Measurements from ENCODE around the gene TRAPPC2L. TPM values are rescaled to one million over a fixed set of nuclear protein-coding genes. Genes with fewer than 3 reads are reported as not detected.

Gene TRAPPC2L
- total RNA-seq, 1 donor from 2014 or later, result 59.1 TPM

GRCh38 chr16:88899901-88900661 lies 43.2 kb downstream of the TRAPPC2L start:
- DNase-seq (ENCODE audit: low read depth), result no peak
- H3K27ac ChIP-seq (ENCODE audit: low read depth, low read length), result no peak overlapping the region
- Mint-ChIP-seq H3K4me1 (ENCODE audit: low read depth, unreplicated experiment) (no peaks in the 10 kb centered on the region), H3K9me3 (ENCODE audit: unreplicated experiment) (no peaks in the 10 kb centered on the region), H3K4me3 (ENCODE audit: unreplicated experiment) (no peak overlapping the region), H3K36me3 (ENCODE audit: low read depth, unreplicated experiment) (no peaks in the 10 kb centered on the region), H3K27ac (ENCODE audit: unreplicated experiment) (no peak overlapping the region), H3K27me3 (ENCODE audit: low read depth, unreplicated experiment) (peaks cover 17% of the 10 kb centered on the region)
- no peak overlapping the region for H3K4me2 ChIP-seq (ENCODE audit: low read length)
- H3K36me3 ChIP-seq (ENCODE audit: insufficient read depth, low read length), result no peaks in the 10 kb centered on the region
- H3K4me1 ChIP-seq (ENCODE audit: insufficient read depth, low read length), result no peaks in the 10 kb centered on the region
- no peak overlapping the region for H3K4me3 ChIP-seq (ENCODE audit: insufficient read depth, low read depth, low read length)
- H3K9ac ChIP-seq (ENCODE audit: low read length), result no peak overlapping the region
- no peak for FAIRE-seq
- no peaks in the 10 kb centered on the region for H3K79me2 ChIP-seq (ENCODE audit: insufficient read depth, low read length)
- no peaks in the 10 kb centered on the region for H3K9me3 ChIP-seq (ENCODE audit: insufficient read depth, low read depth, low read length)
- TF ChIP-seq, protein P1, sequence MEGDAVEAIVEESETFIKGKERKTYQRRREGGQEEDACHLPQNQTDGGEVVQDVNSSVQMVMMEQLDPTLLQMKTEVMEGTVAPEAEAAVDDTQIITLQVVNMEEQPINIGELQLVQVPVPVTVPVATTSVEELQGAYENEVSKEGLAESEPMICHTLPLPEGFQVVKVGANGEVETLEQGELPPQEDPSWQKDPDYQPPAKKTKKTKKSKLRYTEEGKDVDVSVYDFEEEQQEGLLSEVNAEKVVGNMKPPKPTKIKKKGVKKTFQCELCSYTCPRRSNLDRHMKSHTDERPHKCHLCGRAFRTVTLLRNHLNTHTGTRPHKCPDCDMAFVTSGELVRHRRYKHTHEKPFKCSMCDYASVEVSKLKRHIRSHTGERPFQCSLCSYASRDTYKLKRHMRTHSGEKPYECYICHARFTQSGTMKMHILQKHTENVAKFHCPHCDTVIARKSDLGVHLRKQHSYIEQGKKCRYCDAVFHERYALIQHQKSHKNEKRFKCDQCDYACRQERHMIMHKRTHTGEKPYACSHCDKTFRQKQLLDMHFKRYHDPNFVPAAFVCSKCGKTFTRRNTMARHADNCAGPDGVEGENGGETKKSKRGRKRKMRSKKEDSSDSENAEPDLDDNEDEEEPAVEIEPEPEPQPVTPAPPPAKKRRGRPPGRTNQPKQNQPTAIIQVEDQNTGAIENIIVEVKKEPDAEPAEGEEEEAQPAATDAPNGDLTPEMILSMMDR (IDR thresholded peaks at IDR 0.05; ENCODE audit: insufficient read depth, low read depth, low read length), result no peak
- no peak for TF ChIP-seq EZH2 (IDR thresholded peaks at IDR 0.05; ENCODE audit: insufficient read depth, low read length)
- no peaks in the 10 kb centered on the region for H3K27me3 ChIP-seq (ENCODE audit: insufficient read depth, low read length)
- no peaks in the 10 kb centered on the region for H4K20me1 ChIP-seq (ENCODE audit: insufficient read depth, low read length)
- no peak overlapping the region for H2AFZ ChIP-seq (ENCODE audit: low read depth, low read length)

DNA sequence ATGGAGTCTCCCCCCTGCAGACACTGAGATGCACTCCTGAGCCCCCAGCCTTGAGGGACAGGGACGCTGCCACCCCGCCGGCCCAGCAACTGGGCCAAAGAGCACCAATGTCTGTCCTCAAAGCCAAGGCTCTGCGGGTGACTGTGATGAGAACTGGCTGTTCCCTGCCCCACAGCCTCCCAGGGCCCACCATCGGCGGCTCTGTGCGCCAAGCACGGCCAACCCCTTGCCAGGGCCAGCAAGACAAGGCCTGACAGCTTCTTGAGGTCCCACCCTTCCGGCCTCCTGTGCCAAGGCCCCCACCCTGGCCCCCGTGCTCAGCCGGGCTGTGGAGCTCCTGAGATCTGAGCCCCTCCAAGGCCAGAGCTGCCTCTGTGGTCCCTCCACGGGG lies 43.7 kb downstream of the TRAPPC2L start:
- no peak overlapping the region for H3K9ac ChIP-seq (ENCODE audit: low read length)
- no peaks in the 10 kb centered on the region for H3K27me3 ChIP-seq (ENCODE audit: insufficient read depth, low read length)
- no peaks in the 10 kb centered on the region for H3K9me3 ChIP-seq (ENCODE audit: insufficient read depth, low read depth, low read length)
- H3K79me2 ChIP-seq (ENCODE audit: insufficient read depth, low read length), result no peaks in the 10 kb centered on the region
- no peaks in the 10 kb centered on the region for H3K36me3 ChIP-seq (ENCODE audit: insufficient read depth, low read length)
- H3K27ac Mint-ChIP-seq (ENCODE audit: unreplicated experiment), result no peak overlapping the region
- H3K4me3 ChIP-seq (ENCODE audit: insufficient read depth, low read depth, low read length), result no peak overlapping the region
- FAIRE-seq, result no peak
- no peak overlapping the region for H3K4me2 ChIP-seq (ENCODE audit: low read length)
- no peaks in the 10 kb centered on the region for H4K20me1 ChIP-seq (ENCODE audit: insufficient read depth, low read length)
- no peaks in the 10 kb centered on the region for H3K4me1 Mint-ChIP-seq (ENCODE audit: low read depth, unreplicated experiment)
- DNase-seq (ENCODE audit: low read depth), result no peak
- H3K27me3 Mint-ChIP-seq (ENCODE audit: low read depth, unreplicated experiment), result peaks cover 17% of the 10 kb centered on the region
- H3K27ac ChIP-seq (ENCODE audit: low read depth, low read length), result no peak overlapping the region
- H2AFZ ChIP-seq (ENCODE audit: low read depth, low read length), result no peak overlapping the region
- TF ChIP-seq EZH2 (IDR thresholded peaks at IDR 0.05; ENCODE audit: insufficient read depth, low read length), result no peak
- TF ChIP-seq, protein P1 (IDR thresholded peaks at IDR 0.05; ENCODE audit: insufficient read depth, low read depth, low read length), result no peak
- H3K36me3 Mint-ChIP-seq (ENCODE audit: low read depth, unreplicated experiment), result no peaks in the 10 kb centered on the region
- H3K4me1 ChIP-seq (ENCODE audit: insufficient read depth, low read length), result no peaks in the 10 kb centered on the region
- no peaks in the 10 kb centered on the region for H3K9me3 Mint-ChIP-seq (ENCODE audit: unreplicated experiment)
- no peak overlapping the region for H3K4me3 Mint-ChIP-seq (ENCODE audit: unreplicated experiment)

DNA sequence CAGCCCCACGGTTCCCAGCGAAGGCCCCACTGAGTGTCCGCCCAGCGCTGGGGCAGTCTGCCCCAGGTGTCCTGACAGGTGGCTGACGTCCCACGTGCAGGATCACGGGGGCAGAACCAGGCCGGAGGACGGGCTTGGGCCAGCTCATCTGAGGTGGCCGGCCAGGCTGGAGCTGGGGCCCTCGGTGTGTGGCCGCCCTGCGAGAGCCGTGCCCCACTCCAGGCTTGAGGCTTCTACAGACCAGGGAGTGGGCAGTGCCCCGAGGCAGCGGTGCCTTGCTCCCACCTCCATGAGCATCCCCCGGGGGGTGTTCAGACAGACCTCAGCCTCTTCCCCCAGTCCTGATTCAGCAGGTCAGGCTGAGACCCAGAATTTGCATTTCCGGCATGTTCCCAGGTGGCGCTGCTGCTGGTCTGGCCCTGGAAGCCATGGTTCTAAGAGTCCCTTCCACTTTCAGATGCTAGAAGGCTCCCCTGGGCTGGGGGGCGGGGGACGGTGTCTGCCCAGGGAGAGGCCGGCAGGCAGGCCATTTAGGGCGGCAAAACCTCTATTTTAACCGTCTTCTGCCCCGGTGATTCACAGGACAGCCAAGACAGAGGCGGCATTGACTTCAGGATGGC lies 44.9 kb downstream of the TRAPPC2L start:
- H4K20me1 ChIP-seq (ENCODE audit: insufficient read depth, low read length), result no peaks in the 10 kb centered on the region
- no peak overlapping the region for H3K4me3 ChIP-seq (ENCODE audit: insufficient read depth, low read depth, low read length)
- H3K4me1 ChIP-seq (ENCODE audit: insufficient read depth, low read length), result no peaks in the 10 kb centered on the region
- H3K27ac Mint-ChIP-seq (ENCODE audit: unreplicated experiment), result no peak overlapping the region
- DNase-seq (ENCODE audit: low read depth), result no peak
- no peaks in the 10 kb centered on the region for H3K27me3 ChIP-seq (ENCODE audit: insufficient read depth, low read length)
- H3K4me3 Mint-ChIP-seq (ENCODE audit: unreplicated experiment), result no peak overlapping the region
- no peaks in the 10 kb centered on the region for H3K36me3 Mint-ChIP-seq (ENCODE audit: low read depth, unreplicated experiment)
- H3K4me2 ChIP-seq (ENCODE audit: low read length), result no peak overlapping the region
- no peaks in the 10 kb centered on the region for H3K36me3 ChIP-seq (ENCODE audit: insufficient read depth, low read length)
- no peaks in the 10 kb centered on the region for H3K79me2 ChIP-seq (ENCODE audit: insufficient read depth, low read length)
- peaks cover 17% of the 10 kb centered on the region for H3K27me3 Mint-ChIP-seq (ENCODE audit: low read depth, unreplicated experiment)
- H3K27ac ChIP-seq (ENCODE audit: low read depth, low read length), result no peak overlapping the region
- TF ChIP-seq, protein P1 (IDR thresholded peaks at IDR 0.05; ENCODE audit: insufficient read depth, low read depth, low read length), result no peak
- TF ChIP-seq EZH2 (IDR thresholded peaks at IDR 0.05; ENCODE audit: insufficient read depth, low read length), result no peak
- FAIRE-seq, result no peak
- no peak overlapping the region for H3K9ac ChIP-seq (ENCODE audit: low read length)
- H3K4me1 Mint-ChIP-seq (ENCODE audit: low read depth, unreplicated experiment), result peaks cover 4% of the 10 kb centered on the region
- no peaks in the 10 kb centered on the region for H3K9me3 Mint-ChIP-seq (ENCODE audit: unreplicated experiment)
- H2AFZ ChIP-seq (ENCODE audit: low read depth, low read length), result no peak overlapping the region
- no peaks in the 10 kb centered on the region for H3K9me3 ChIP-seq (ENCODE audit: insufficient read depth, low read depth, low read length)
